ENCODE results near the gene MFSD6.
"Not testable (repeated sequence)": the region's sequence is repeated elsewhere in the genome, so short reads cannot be mapped to it uniquely, and the experiment has no call there.

Gene MFSD6

GRCh38 chr2:190505696-190506095 lies 97.5 kb downstream of the MFSD6 start:
- DNase-seq: no peak

- DNase-seq: no peak
These were observed 98.5 kb downstream of the MFSD6 start for GRCh38 chr2:190506666-190507065.

- no peak for DNase-seq
These were observed 99.0 kb downstream of the MFSD6 start for GRCh38 chr2:190507135-190507534.

GRCh38 chr2:190509895-190510294 lies 101.7 kb downstream of the MFSD6 start:
- not testable (repeated sequence) for DNase-seq

- no peak for DNase-seq
These were observed 102.9 kb downstream of the MFSD6 start for GRCh38 chr2:190511104-190511503.

GRCh38 chr2:190512539-190513095 lies 104.5 kb downstream of the MFSD6 start:
- no peak for DNase-seq

GRCh38 chr2:190513877-190514276 lies 105.7 kb downstream of the MFSD6 start:
- DNase-seq: no peak

GRCh38 chr2:190514676-190515075 lies 106.5 kb downstream of the MFSD6 start:
- DNase-seq: no peak

GRCh38 chr2:190515687-190516086 lies 107.5 kb downstream of the MFSD6 start:
- DNase-seq: no peak

GRCh38 chr2:190517468-190517867 lies 109.3 kb downstream of the MFSD6 start:
- DNase-seq: no peak

GRCh38 chr2:190519975-190520767 lies 112.0 kb downstream of the MFSD6 start:
- DNase-seq: no peak

GRCh38 chr2:190524928-190525327 lies 116.8 kb downstream of the MFSD6 start:
- DNase-seq: no peak

- no peak for DNase-seq
These were observed 118.1 kb downstream of the MFSD6 start for GRCh38 chr2:190526105-190526750.

- no peak for DNase-seq
These were observed 119.1 kb downstream of the MFSD6 start for GRCh38 chr2:190527214-190527613.

- no peak for DNase-seq
These were observed 119.8 kb downstream of the MFSD6 start for GRCh38 chr2:190527918-190528317.

- no peak for DNase-seq
These were observed 120.4 kb downstream of the MFSD6 start for GRCh38 chr2:190528521-190529001.

GRCh38 chr2:190529486-190530247 lies 121.5 kb downstream of the MFSD6 start:
- no peak for DNase-seq

GRCh38 chr2:190530248-190530900 lies 122.2 kb downstream of the MFSD6 start:
- DNase-seq: no peak

GRCh38 chr2:190532581-190532980 lies 124.4 kb downstream of the MFSD6 start:
- DNase-seq: no peak

GRCh38 chr2:190533175-190533967 lies 125.2 kb downstream of the MFSD6 start:
- no peak for DNase-seq

- DNase-seq: no peak
These were observed 125.8 kb downstream of the MFSD6 start for GRCh38 chr2:190533968-190534309.

All from retina (tissue), 1 donor.